ENCODE measurements around the gene EFHC1.
A peak's percentile ranks its signal among the peaks of the same experiment; 100 is the strongest.

EFHC1 gene

GRCh38 chr6:52543729-52544601 is 123.8 kb downstream of the EFHC1 start:
- DNase-seq: no peak

DNA sequence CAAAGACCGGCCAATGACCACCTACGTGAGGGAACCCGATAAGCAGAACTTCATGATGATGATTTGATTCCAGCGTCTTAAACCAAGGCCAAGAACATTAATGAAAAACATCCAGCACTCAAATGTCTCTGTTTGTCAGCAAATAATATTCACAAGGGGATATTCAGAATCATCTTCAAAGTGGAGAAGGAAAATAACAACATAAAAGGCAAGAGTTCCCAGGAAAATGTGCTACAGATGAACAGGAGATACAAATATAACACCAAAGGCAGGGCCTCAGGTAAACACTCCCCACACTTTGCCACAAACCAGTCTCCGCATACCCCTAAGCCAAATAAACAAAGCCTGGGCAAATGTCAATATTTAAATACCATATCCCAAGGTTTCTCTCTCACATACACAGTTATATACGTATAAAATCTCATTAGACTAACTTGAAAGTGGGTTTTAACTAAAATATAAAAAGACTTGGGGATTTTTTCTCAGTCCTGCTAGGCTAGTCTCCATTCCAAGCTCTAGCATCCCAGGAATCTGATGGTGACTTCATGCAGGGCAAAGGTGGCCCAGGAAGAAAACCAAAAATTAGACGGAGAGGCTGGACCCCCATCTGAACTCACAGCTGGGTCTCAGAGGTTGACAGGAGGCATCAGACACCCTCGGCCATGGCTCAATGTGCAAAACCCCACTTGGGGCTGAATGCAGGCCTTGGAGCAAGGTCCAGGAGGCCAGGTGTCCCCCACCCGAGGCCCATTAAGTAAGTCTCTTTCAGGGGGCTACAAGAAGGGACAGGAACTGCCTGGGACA is 124.7 kb downstream of the EFHC1 start:
- no peak for DNase-seq

DNA sequence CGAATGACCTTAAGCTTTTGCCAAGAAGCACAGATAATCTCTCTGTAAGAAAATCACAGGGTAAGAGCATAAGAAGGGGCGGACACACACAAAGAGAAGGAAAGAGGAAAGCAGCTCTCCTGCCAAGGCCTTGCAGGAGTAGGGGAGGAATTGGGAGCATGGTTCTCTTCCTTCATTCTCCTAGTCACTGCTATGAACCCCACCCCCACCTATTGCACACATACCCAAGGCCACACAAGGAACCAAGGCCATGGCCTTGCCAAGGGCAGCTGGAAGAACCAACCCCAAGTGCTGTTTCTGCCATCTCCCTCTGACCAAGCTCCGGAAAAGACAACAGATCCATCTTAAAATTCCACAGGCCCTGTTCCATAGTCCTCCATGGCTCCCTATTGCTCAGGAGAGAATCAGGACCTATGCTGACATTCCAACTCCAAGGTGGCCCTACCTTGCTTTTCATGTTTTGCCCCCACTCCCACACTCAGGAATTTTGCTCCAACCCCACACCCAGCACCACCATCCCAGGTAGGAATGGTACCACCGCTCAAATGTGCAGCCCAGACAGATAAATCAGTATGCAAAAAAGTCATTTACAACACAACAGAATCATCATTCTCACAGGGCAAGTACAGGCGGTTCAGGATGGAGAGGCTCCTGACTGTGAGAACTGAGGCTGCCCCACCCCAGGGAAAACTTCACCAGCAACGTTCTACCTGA is 125.4 kb downstream of the EFHC1 start:
- no peak for DNase-seq

- no peak for DNase-seq
These were observed 126.0 kb downstream of the EFHC1 start for GRCh38 chr6:52546192-52546591.

DNA sequence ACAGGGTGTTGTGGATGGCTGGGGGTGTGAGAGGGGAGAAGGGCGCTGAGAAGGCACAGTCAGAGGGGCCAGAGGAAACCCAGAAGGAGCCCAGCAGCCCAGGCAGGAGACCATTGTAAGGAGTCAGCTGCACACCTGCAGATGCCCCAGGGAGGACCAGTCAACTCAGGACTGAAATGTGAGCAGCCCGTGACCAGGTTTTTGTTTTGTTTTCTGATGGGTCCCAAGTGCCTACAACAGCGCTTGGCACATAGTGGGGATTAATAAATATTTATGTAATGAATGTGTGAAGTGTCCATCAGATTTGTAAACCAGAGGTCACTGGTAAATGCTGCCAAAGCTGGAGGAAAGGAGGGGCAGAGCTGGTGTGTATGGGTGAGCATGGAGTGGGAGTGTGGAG is 126.5 kb downstream of the EFHC1 start:
- no peak for DNase-seq

- no peak for DNase-seq
These were observed 127.7 kb downstream of the EFHC1 start for GRCh38 chr6:52547647-52548352.

- no peak for DNase-seq
These were observed 128.2 kb downstream of the EFHC1 start for GRCh38 chr6:52548353-52548713.

GRCh38 chr6:52548999-52549398 is 128.9 kb downstream of the EFHC1 start:
- no peak for DNase-seq

GRCh38 chr6:52549428-52549827 is 129.3 kb downstream of the EFHC1 start:
- DNase-seq: no peak

GRCh38 chr6:52550014-52550575 is 130.0 kb downstream of the EFHC1 start:
- no peak for DNase-seq

- no peak for DNase-seq
These were observed 130.7 kb downstream of the EFHC1 start for GRCh38 chr6:52550870-52551269.

DNA sequence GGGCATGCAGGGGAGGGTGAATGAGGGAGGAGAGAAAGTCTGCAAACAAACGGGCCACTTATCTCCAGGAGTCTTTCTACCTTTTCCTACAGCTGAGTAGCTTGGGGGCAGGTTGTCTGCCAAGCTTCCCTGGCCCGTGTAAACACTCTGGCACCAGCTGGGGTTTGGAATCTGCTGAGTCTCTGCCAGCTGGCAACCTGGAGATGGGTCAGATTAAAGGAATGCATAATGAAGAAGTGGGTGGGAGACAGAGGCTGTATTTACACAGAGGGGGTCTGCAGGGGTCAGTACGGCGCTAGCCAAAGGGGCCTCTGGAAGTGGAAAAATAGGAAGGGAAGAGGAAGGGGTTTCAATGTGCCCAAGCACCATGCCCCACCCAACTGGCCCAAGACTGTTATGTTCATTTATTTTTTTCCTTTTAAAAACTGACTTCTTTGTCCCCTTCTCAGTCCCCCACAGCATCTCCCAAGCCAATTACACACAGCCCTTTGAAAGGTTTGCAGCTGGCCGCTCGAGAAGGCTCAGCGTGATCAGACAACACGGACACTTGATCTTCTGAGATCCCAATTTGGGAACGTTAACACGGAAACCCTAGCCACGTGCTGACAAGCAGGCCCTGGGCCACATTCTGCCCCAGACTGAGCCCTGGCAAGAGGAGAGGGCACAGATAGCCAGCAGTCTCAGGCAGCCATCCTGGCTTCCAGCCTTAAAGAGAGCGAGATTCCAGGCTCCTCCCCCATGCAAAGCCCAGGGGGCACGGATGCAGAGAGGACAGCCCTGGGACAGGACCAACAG is 131.5 kb downstream of the EFHC1 start:
- peak; percentile 91 to 94 for DNase-seq

DNA sequence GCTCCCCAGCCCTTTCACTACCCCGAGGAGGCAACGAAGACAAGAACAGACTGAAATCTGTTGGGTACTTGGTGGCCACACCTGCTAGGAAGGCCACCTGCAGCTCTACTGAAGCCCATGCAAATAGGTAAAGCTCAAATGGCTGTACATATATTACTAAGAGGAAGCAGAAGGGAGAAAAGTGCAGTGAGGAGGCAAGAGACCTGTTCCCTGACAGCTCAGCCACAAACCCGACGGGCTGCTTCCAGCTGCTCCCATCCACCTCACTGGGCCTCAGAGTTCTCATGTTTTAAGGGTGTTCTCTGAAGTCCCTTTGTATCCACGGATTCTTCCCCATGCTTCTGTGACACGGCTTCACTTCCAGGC is 132.1 kb downstream of the EFHC1 start:
- DNase-seq: peak in 1 of 2 experiments; percentile 28

- DNase-seq: peak; percentile 16 to 39
These were observed 133.0 kb downstream of the EFHC1 start for GRCh38 chr6:52553158-52553557.

DNA sequence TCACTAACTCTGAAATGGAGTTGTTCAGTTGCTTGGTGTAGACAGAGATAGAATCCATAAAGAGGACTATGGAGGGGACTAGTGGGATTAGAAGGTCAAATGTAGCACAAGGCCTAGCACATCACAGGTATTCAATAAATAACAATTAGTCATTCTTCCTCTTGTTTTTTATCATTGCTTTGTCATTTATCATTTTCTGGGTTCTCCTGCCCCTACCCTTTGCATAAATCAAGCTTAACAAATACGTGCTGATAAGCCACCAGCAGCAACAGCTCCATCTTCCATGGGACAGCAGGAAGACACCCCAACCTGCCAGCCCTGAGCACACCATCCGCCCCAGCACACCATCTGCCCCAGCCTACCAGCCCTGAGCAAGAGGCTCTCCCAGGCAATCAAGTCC is 133.6 kb downstream of the EFHC1 start:
- DNase-seq: no peak

DNA sequence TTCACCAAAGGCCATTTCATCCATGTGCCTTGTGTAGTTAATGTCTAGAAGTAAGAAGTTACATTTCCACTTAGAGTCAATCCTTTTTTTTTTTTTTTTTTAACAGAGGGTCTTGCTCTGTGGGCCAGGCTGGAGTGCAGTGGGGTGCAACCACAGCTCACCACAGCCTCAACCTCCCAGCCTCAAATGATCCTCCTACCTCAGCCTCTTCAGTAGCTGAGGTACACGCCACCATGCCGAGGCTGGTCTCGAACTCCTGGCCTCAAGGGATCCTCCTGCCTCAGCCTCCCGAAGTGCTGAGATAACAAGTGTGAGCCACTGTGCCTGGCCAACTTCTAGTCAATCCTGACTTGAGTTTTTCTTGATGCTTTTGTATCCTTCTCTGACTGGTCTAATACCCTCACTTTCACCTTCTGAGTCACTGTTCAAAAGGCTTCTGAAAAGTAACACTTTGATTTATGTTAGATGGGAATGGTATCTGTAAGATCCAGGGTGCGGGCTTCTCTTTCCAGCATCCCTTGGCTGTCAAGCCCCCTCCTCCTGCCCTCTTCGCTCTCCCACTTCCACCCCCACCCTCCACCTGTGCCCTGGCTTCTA is 134.6 kb downstream of the EFHC1 start:
- no peak for DNase-seq

DNA sequence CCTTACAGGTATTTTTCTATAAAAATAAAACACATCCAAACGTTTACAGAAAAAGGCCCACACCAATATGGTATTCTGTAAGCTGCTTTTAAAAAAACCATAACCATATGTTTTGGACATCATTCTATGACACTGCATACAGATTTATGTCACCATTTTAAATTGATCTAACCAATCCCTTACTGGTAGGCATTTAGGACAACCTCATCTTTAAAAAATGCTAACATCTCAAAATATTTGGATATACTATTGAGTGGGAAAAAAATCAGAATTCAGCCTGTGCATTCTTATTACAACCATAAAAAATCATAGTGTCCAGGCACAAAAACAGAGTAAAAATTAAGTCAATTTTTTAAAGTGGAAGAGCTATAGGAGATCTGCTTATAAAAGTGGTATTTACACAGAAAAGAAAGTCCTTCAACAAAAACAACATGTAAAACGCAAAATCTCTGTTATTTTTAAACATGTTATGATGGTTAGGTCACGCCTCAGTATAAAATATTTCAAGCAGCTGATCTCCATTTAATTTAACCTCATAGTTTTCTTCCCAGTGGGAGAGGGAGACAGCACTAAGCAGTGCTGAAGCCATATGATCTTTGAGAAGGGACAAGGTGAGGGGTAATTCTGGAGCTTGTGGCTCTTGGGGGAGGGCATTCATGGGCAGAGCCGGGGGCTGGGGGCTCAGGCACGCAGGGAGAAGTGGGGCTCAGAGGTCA is 135.5 kb downstream of the EFHC1 start:
- no peak for DNase-seq

DNA sequence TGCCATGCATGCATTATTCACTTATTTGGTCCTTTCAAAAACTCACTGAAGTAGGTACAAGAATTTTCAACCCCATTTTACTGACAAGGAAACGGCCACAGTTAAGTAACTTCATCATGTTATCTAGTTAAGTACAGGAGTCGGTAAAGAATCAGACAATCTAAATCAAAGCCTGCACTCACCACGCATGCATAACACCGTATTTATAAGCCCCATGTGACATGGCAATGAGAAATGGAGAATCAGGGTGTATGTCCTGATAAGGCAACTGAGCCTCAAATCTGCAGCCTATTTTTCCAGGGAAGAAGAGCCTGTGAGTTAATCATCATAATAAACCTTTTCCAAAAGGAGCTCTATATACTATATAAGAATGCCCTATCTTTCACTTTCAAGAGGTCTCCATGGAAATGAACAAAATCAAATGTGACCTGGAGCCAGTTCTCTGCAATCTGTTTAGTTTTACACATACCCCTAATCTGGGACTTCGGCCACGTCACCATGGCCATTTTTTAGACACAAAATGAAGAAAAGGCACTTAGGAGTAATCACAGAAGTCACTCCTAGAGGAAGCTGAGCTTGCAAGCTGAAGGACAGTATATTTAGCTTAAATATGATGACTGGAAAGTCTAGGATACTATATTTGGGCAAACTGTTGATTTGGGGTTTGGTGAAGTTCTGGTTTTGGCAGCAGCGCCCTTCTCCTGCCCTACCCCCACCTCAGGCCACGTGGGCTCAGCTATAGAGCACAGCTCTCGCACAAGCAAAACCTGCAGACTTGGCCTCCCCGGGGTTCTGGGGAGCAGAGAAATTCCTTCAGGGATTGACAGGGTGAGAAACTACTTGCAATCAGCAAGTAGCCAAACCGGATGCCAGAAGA is 137.5 kb downstream of the EFHC1 start:
- DNase-seq: no peak

DNA sequence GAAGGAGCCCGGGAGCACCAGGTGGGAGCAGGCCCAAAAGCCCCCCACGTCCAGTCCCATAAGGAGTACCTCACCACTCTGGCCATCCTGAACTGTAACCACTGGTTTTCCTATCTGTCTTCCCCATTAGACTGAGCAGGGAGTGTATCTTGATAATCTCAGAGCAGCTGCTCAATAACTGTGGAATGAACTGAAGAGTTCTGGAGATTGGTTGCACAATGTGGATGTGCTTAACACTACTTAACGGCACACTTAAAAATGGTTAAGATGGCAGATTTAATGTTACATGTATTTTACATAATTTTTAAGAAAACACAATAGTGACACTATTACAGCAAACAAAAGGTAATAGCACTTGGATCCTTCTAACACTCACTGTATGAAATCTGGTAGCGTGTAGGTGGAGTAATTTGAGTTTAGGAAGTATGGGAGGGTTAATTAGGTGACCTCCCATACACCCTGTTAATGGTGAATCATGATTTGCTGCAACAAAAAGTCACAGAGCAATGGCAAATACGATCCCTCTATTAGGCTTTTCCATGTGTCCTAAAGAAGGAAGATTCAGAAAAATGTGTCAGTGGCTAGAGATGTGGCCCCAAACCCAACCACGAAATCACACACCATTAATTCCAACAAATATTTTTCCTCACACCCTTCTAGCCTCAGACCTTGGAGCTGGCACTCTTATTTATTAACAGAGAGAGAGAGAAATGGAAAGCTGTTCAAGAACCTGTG is 138.3 kb downstream of the EFHC1 start:
- peak; percentile 2 to 60 for DNase-seq

Data from NCI-H524 (cell line).